IMR-90 (cell line): ENCODE data around the gene PRKRIP1. TPM values are rescaled to one million over a fixed set of nuclear protein-coding genes. Genes with fewer than 3 reads are reported as not detected.

Source experiments
- ATAC-seq: fragments of 200-7000 bp; cut with Tn5 transposase; 2 replicates; pipeline ENCODE4 v1.9.1; 2020; ENCODE audit warnings: low read depth, mild to moderate bottlenecking, moderate library complexity
- BruUV-seq: library from RNA; stranded (reverse); fragments of 400-500 nt; replicated peaks from 2 replicates; lab custom pipeline; 2021; lab: Mats Ljungman, UMichigan
- CTCF ChIA-PET: fragments of 300-600 bp; formaldehyde crosslinking; extraction: SDS; loops from one replicate; lab custom pipeline; 2021; ENCODE audit warnings: antibody characterized with exemption; lab: Yijun Ruan, JAX
- POLR2A ChIA-PET: fragments of 300-600 bp; sonication (Branson Sonifier 250); formaldehyde crosslinking; loops from one replicate; lab custom pipeline; 2022; ENCODE audit warnings: antibody characterized with exemption; ENCODE audit not compliant: unreplicated experiment; lab: Charles Lee
- DNase-seq: peaks from one replicate; pipeline ENCODE4 v3.0.0; 2013
- H2AFZ ChIP-seq: replicated peaks from 2 replicates; pipeline ENCODE3; 2013; ENCODE audit warnings: low read length, mild to moderate bottlenecking; ENCODE audit not compliant: poor library complexity
- H2AK5ac ChIP-seq: 2 replicates; pipeline ENCODE4 v1.6.1; 2013; ENCODE audit warnings: low read depth, low read length, inconsistent platforms
- H2AK9ac ChIP-seq: replicated peaks from 2 replicates; pipeline ENCODE3; 2013; ENCODE audit warnings: mild to moderate bottlenecking, low read depth, low read length, moderate library complexity; ENCODE audit not compliant: poor library complexity
- H2BK120ac ChIP-seq: 2 replicates; pipeline ENCODE4 v1.6.1; 2013; ENCODE audit warnings: low read depth, low read length, inconsistent platforms
- H2BK15ac ChIP-seq: 3 replicates; pipeline ENCODE4 v1.6.1; 2013; ENCODE audit warnings: low read depth, low read length, inconsistent platforms
- H2BK20ac ChIP-seq: 2 replicates; pipeline ENCODE4 v1.6.1; 2013; ENCODE audit warnings: low read depth, mild to moderate bottlenecking, inconsistent platforms, low read length, moderate library complexity
- H2BK5ac ChIP-seq: 2 replicates; pipeline ENCODE4 v1.6.1; 2013; ENCODE audit warnings: mild to moderate bottlenecking, low read depth, low read length, inconsistent platforms; ENCODE audit not compliant: poor library complexity, severe bottlenecking
- H3K14ac ChIP-seq: replicated peaks from 2 replicates; pipeline ENCODE4 v1.6.1; 2013; ENCODE audit warnings: low read depth, low read length, inconsistent platforms
- H3K18ac ChIP-seq: 2 replicates; pipeline ENCODE4 v1.6.1; 2013; ENCODE audit warnings: low read depth, low read length, control low read depth
- H3K23ac ChIP-seq: 2 replicates; pipeline ENCODE4 v1.6.1; 2013; ENCODE audit warnings: low read depth, low read length, inconsistent platforms
- H3K27ac ChIP-seq: 2 replicates; pipeline ENCODE4 v1.5.1; 2013; ENCODE audit warnings: mild to moderate bottlenecking, control low read depth, low read length; ENCODE audit not compliant: insufficient read depth
- H3K27me3 ChIP-seq: 2 replicates; pipeline ENCODE4 v1.6.1; 2013; ENCODE audit warnings: low read length; ENCODE audit not compliant: control insufficient read depth, insufficient read depth
- H3K36me3 ChIP-seq: 2 replicates; pipeline ENCODE4 v1.6.1; 2013; ENCODE audit warnings: low read length, mixed read lengths; ENCODE audit not compliant: control insufficient read depth, insufficient read depth
- H3K4ac ChIP-seq: 2 replicates; pipeline ENCODE4 v1.6.1; 2013; ENCODE audit warnings: low read depth, low read length, inconsistent platforms
- H3K4me1 ChIP-seq: 2 replicates; pipeline ENCODE4 v1.6.1; 2013; ENCODE audit warnings: low read length, mixed read lengths; ENCODE audit not compliant: control insufficient read depth, insufficient read depth
- H3K4me2 ChIP-seq: 2 replicates; pipeline ENCODE4 v1.6.1; 2013; ENCODE audit warnings: low read depth, mild to moderate bottlenecking, control low read depth, low read length, moderate library complexity
- H3K4me3 ChIP-seq: 2 replicates; pipeline ENCODE4 v1.5.1; 2013; ENCODE audit warnings: low read depth, mild to moderate bottlenecking, control low read depth, low read length, moderate library complexity; ENCODE audit not compliant: insufficient read depth
- H3K56ac ChIP-seq: 2 replicates; pipeline ENCODE4 v1.6.1; 2013; ENCODE audit warnings: low read length, inconsistent platforms; ENCODE audit not compliant: insufficient read depth; ENCODE audit errors: extremely low read depth
- H3K79me1 ChIP-seq, 2 experiments: 2 replicates each; pipeline ENCODE4 v1.6.1; 2013; ENCODE audit warnings: low read length in 2 of 2, inconsistent platforms in 1 of 2, low read depth in 1 of 2
- H3K9ac ChIP-seq: 2 replicates; pipeline ENCODE4 v1.6.1; 2013; ENCODE audit warnings: low read depth, low read length, control low read depth
- H3K9me1 ChIP-seq: 2 replicates; pipeline ENCODE4 v1.6.1; 2013; ENCODE audit warnings: low read length, inconsistent platforms; ENCODE audit not compliant: insufficient read depth
- H3K9me3 ChIP-seq: 2 replicates; pipeline ENCODE4 v1.6.1; 2013; ENCODE audit warnings: low read length; ENCODE audit not compliant: control insufficient read depth, insufficient read depth
- H4K20me1 ChIP-seq: 2 replicates; pipeline ENCODE4 v1.6.1; 2013; ENCODE audit warnings: low read length, inconsistent platforms; ENCODE audit not compliant: insufficient read depth
- H4K5ac ChIP-seq: 2 replicates; pipeline ENCODE4 v1.6.1; 2013; ENCODE audit warnings: mild to moderate bottlenecking, low read depth, low read length, control low read depth
- H4K8ac ChIP-seq, 2 experiments: 2 replicates each; pipeline ENCODE4 v1.6.1; 2013; ENCODE audit warnings: low read depth in 2 of 2, low read length in 2 of 2, control low read depth in 1 of 2, inconsistent platforms in 1 of 2
- H4K91ac ChIP-seq: 2 replicates; pipeline ENCODE4 v1.6.1; 2013; ENCODE audit warnings: low read depth, low read length, inconsistent platforms; ENCODE audit not compliant: insufficient read depth
- MAFK ChIP-seq: IDR thresholded peaks from 2 replicates; pipeline ENCODE4 v1.6.1; 2012; ENCODE audit warnings: low read depth, low read length, improper control_type of control experiment
- MXI1 ChIP-seq: IDR thresholded peaks from 2 replicates; pipeline ENCODE4 v1.6.1; 2012; ENCODE audit warnings: low read depth, mild to moderate bottlenecking, low read length, moderate library complexity, borderline replicate concordance
- RAD21 ChIP-seq: IDR thresholded peaks from 2 replicates; pipeline ENCODE4 v1.6.1; 2012; ENCODE audit warnings: low read length, improper control_type of control experiment
- SMC3 ChIP-seq: fragments of 150-350 bp; IDR thresholded peaks from 2 replicates; pipeline ENCODE4 v1.6.1; 2016; ENCODE audit warnings: low read depth, mild to moderate bottlenecking, antibody characterized with exemption, low read length, moderate library complexity
- WGBS, 2 experiments: methylation state at CpG; one replicate each; pipeline versions ENCODE4 v1.1.5 to v1.1.7; 2013; ENCODE audit warnings: missing lambda C conversion rate in 2 of 2; ENCODE audit not compliant: insufficient read length in 1 of 2; ENCODE audit errors: extremely low coverage in 2 of 2; 5-methylcytosine and 5-hydroxymethylcytosine counted together
- dilution Hi-C: fragments of 300-500 bp; cut with HindIII; formaldehyde crosslinking; loops from one replicate; pipeline ENCODE4 v1.14.3; 2018; ENCODE audit warnings: low sequenced_read_pairs; ENCODE audit not compliant: unreplicated experiment
- in situ Hi-C: fragments of 300-500 bp; cut with MboI; formaldehyde crosslinking; loops from 3 replicates; pipeline ENCODE4 v1.14.3; 2019; ENCODE audit warnings: low sequenced_read_pairs, inconsistent platforms, mixed read lengths
- intact Hi-C: fragments of 100-400 bp; cut with micrococcal nuclease; formaldehyde crosslinking; loops from 2 replicates; pipeline ENCODE4 v1.10.0; 2022
- polyA plus RNA-seq, 3 experiments: library from polyadenylated mRNA; depleted of rRNA; stranded (reverse); fragments of >200 nt; gene quantifications; 2 replicates each; pipeline ENCODE4 v1.2.3, GENCODE V29; 2012; ENCODE audit warnings: low replicate concordance in 1 of 3
- total RNA-seq: library from RNA; depleted of rRNA; stranded (reverse); fragments of >200 nt; gene quantifications from 2 replicates; pipeline ENCODE4 v1.2.3, GENCODE V29; 2012

PRKRIP1 gene
- total and polyA plus RNA-seq, 2 of the 4 experiments (the other 2 are of a cell fraction): 6.5 to 21.6 TPM

DNA sequence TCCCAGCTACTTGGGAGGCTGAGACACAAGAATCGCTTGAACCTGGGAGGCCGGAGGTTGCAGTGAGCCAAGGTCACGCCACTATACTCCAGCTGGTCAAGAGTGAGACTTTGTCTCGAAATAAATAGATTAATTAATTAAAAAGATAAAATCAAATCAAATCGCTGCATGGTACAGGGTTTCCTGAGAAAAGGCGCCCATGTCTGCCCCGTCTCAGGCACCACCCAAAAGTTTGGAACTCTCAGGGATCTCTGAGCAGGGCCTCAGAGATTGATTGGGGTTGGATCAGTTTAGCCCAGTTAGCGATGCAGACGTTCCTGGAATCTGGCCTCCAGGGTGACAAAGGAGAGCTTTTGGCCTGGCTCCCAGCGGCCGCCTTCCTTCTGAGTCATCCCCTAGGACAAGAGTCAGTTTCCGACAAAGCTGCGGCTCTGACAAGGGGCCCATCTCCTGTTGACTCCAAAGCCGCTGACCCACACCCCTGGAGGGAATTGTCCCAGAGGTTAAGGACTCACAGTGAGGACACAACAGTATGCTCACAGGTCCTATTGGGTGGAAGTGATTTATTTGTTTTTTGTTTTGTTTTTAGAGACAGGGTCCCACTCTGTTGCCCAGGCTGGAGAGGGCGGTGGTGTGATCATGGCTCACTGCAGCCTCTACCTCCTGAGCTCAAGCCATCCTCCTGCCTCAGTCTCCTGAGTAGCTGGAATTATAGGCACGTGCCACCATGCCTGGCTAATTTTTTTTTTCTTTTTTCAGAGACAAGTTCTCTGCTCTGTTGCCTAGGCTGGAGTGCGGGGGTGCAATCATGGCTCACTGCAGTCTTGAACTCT, 44.0 kb downstream of the PRKRIP1 start:
- dilution Hi-C loops: no loop called here
- POLR2A ChIA-PET: no interaction called here
- peaks cover 6 to 27% of the 10 kb centered on the region in 2 experiments for H3K79me1 ChIP-seq
- DNase-seq (peak; percentile 79), ATAC-seq (peak; percentile 90)
- H2BK5ac ChIP-seq: peak overlapping the region; percentile 55
- H3K14ac ChIP-seq: 0 out of 2 replicates have a peak overlapping the region, but pooled peaks have one; percentile 58
- H2BK15ac ChIP-seq: no peak overlapping the region; the same call in 2 of the 3 replicates
- peak overlapping the region; percentile 70 for H3K23ac ChIP-seq
- no peak overlapping the region for H3K56ac ChIP-seq
- peaks cover 19% of the 10 kb centered on the region for H3K36me3 ChIP-seq
- peak overlapping the region; percentile 41; the same call in 1 of the 2 replicates for H3K27ac ChIP-seq
- intact Hi-C loops: no loop called here
- H4K5ac ChIP-seq: peak overlapping the region; percentile 5; the same call in 1 of the 2 replicates
- no peaks in the 10 kb centered on the region for H4K20me1 ChIP-seq
- H3K18ac ChIP-seq: 0 out of 2 replicates have a peak overlapping the region, but pooled peaks have one; percentile 4
- CTCF ChIA-PET: no interaction called here
- H4K91ac ChIP-seq: peak overlapping the region; percentile 24; the same call in 1 of the 2 replicates
- peaks cover 2% of the 10 kb centered on the region; the same call in 1 of the 2 replicates for H3K9me1 ChIP-seq
- peak overlapping the region; percentile 56 to 83; a peak in 3 of 4 replicates for H4K8ac ChIP-seq
- peak overlapping the region; percentile 71; the same call in 1 of the 2 replicates for H3K4ac ChIP-seq
- H3K9ac ChIP-seq: no peak overlapping the region
- H2AK5ac ChIP-seq: peak overlapping the region; percentile 47; the same call in 1 of the 2 replicates
- H2AFZ ChIP-seq: peak overlapping the region; percentile 74
- no peaks in the 10 kb centered on the region for H3K27me3 ChIP-seq
- 0 out of 2 replicates have a peak overlapping the region, but pooled peaks have one; percentile 16 for H2BK120ac ChIP-seq
- in situ Hi-C loops: no loop called here
- no TSS peak for BruUV-seq
- TF ChIP-seq MAFK (no peak), SMC3 (0 out of 2 replicates have a peak, but pooled peaks have one; percentile 15), RAD21 (no peak), MXI1 (no peak)
- H3K4me1 ChIP-seq: peaks cover 3% of the 10 kb centered on the region
- H3K4me2 ChIP-seq: peak overlapping the region; percentile 45; the same call in 1 of the 2 replicates
- 50% methylated on average over 2 of the region's 17 CpGs; no CpG with 5 or more reads in 1 of the 2 experiments for WGBS, 2 experiments
- H2AK9ac ChIP-seq: no peak overlapping the region
- no peak overlapping the region for H3K4me3 ChIP-seq
- 0 out of 2 replicates have a peak overlapping the region, but pooled peaks have one; percentile 16 for H2BK20ac ChIP-seq
- H3K9me3 ChIP-seq: no peaks in the 10 kb centered on the region
